Inflammatory macrophage treated with lipopolysaccharide for 4 hours (primary cell): ENCODE measurements around the gene MADCAM1.

Source experiments
- DNase-seq: peaks from one replicate; pipeline ENCODE4 v3.0.0-alpha.2; 2020

The MADCAM1 gene

GRCh38 chr19:488505-489417 is 7.5 kb upstream of the MADCAM1 start:
- peak; percentile 84 for DNase-seq

GRCh38 chr19:489418-490196 is 6.7 kb upstream of the MADCAM1 start:
- no peak for DNase-seq

- no peak for DNase-seq
Observed at GRCh38 chr19:491146-491741, 5.0 kb upstream of the MADCAM1 start.

- no peak for DNase-seq
Observed at GRCh38 chr19:492091-492531, 4.2 kb upstream of the MADCAM1 start.

GRCh38 chr19:493391-494170 is 2.7 kb upstream of the MADCAM1 start:
- DNase-seq: no peak

GRCh38 chr19:494171-495080 is 1.9 kb upstream of the MADCAM1 start:
- DNase-seq: no peak

GRCh38 chr19:495081-495401 is 1.2 kb upstream of the MADCAM1 start:
- no peak for DNase-seq

GRCh38 chr19:495402-496111 is 729 bp upstream of the MADCAM1 start:
- DNase-seq: no peak

- DNase-seq: no peak
Observed at GRCh38 chr19:496986-497385, 700 bp downstream of the MADCAM1 start.

GRCh38 chr19:497491-497868 is 1.2 kb downstream of the MADCAM1 start:
- no peak for DNase-seq

GRCh38 chr19:497869-498510 is 1.7 kb downstream of the MADCAM1 start:
- no peak for DNase-seq

- DNase-seq: no peak
Observed at GRCh38 chr19:498511-498891, 2.2 kb downstream of the MADCAM1 start.

GRCh38 chr19:498977-499623 is 2.8 kb downstream of the MADCAM1 start:
- no peak for DNase-seq

- DNase-seq: no peak
Observed at GRCh38 chr19:501646-502045, 5.4 kb downstream of the MADCAM1 start.

- DNase-seq: no peak
Observed at GRCh38 chr19:504616-505015, 8.3 kb downstream of the MADCAM1 start.

GRCh38 chr19:506404-507285 is 10.4 kb downstream of the MADCAM1 start:
- DNase-seq: peak; percentile 99

- peak; percentile 66 for DNase-seq
Observed at GRCh38 chr19:507286-508203, 11.3 kb downstream of the MADCAM1 start, which contains the start of gene TPGS1. TPGS1 (plus strand) TSS chr19:507497; CDS start chr19:507507, 10 bp downstream.
